Uterus (tissue), 4 donors: ENCODE results near the gene PROS1. TPM values are rescaled to one million over a fixed set of nuclear protein-coding genes. Genes with fewer than 3 reads are reported as not detected.

Experiments
- DNase-seq, 2 donors: peaks; one replicate each; pipeline ENCODE4 v3.0.0-alpha.2; 2019 to 2020
- H3K27ac ChIP-seq, 2 donors: fragments of 200-600 bp; sonication (generic); 1 replicate in 1 of 2; 2 replicates in 1 of 2; pipeline ENCODE4 v1.5.1; 2016 to 2018
- H3K27me3 ChIP-seq, 2 donors: fragments of 200-600 bp; sonication (generic); one replicate each; pipeline ENCODE4 v1.5.1; 2018 to 2019; ENCODE audit warnings: control low read depth in 1 of 2
- H3K36me3 ChIP-seq, 2 donors: fragments of 200-600 bp; sonication (generic); one replicate each; pipeline ENCODE4 v1.5.1; 2019; ENCODE audit warnings: control low read depth in 1 of 2
- H3K4me1 ChIP-seq, 2 donors: fragments of 200-600 bp; sonication (generic); one replicate each; pipeline ENCODE4 v1.5.1; 2018 to 2019; ENCODE audit warnings: control low read depth in 1 of 2
- H3K4me3 ChIP-seq, 2 donors: fragments of 200-600 bp; sonication (generic); 1 replicate in 1 of 2; 2 replicates in 1 of 2; pipeline ENCODE4 v1.5.1; 2018 to 2019; ENCODE audit warnings: mild to moderate bottlenecking in 1 of 2
- H3K9me3 ChIP-seq, 2 donors: fragments of 200-600 bp; sonication (generic); one replicate each; pipeline ENCODE4 v1.5.1; 2019; ENCODE audit warnings: control low read depth in 1 of 2
- CTCF ChIP-seq, 4 experiments: fragments of 200-600 bp in 2 of 4; fragments of 450-650 bp in 2 of 4; sonication (generic) in 2 of 4; IDR thresholded peaks; one replicate each; pipeline ENCODE4 v1.5.1; 2016 to 2019; ENCODE audit warnings: antibody characterized with exemption in 4 of 4, mild to moderate bottlenecking in 2 of 4, moderate library complexity in 1 of 4
- POLR2A ChIP-seq, 2 donors: fragments of 450-650 bp; IDR thresholded peaks; one replicate each; pipeline ENCODE4 v1.6.1; 2016; ENCODE audit warnings: antibody characterized with exemption in 2 of 2, mild to moderate bottlenecking in 1 of 2, moderate library complexity in 1 of 2
- intact Hi-C: fragments of 100-400 bp; cut with DNase I; formaldehyde crosslinking; loops from one replicate; pipeline ENCODE4 v1.15.1; 2023; ENCODE audit warnings: low total_unique reads
- total RNA-seq, 4 donors: library from RNA; depleted of rRNA in 3 of 4; stranded (reverse); fragments of >200 nt in 3 of 4; gene quantifications; one replicate each; pipeline versions ENCODE4 v1.1.0 to v1.2.4, GENCODE V29; 2014 to 2023
- donor health status: DM: yes; HTN: yes; CAD: no.

PROS1 gene
- total RNA-seq, 4 donors from 2014 or later: 14.6 to 60.3 (median 36.8) TPM

- Histone ChIP-seq H3K9me3 (no peaks in the 10 kb centered on the region), H3K27me3 (no peaks in the 10 kb centered on the region), H3K36me3 (no peaks in the 10 kb centered on the region), H3K27ac (no peak overlapping the region), H3K4me1 (no peaks in the 10 kb centered on the region), H3K4me3 (no peak overlapping the region)
- TF ChIP-seq POLR2A (IDR thresholded peaks at IDR 0.05): no peak
- TF ChIP-seq CTCF (IDR thresholded peaks at IDR 0.05): no peak
- intact Hi-C loops: no loop called here
- no peak for DNase-seq
These were observed 37.6 kb upstream of the PROS1 start for GRCh38 chr3:94011233-94011711.

- Histone ChIP-seq H3K9me3 (no peaks in the 10 kb centered on the region), H3K36me3 (no peaks in the 10 kb centered on the region)
These were observed 35.9 kb upstream of the PROS1 start for GRCh38 chr3:94009608-94010007.

GRCh38 chr3:94008253-94008652 lies 34.6 kb upstream of the PROS1 start:
- H3K4me1 ChIP-seq: no peaks in the 10 kb centered on the region
- DNase-seq: no peak
- H3K27ac ChIP-seq: peak overlapping the region in 1 of 2 donors; percentile 25
- TF ChIP-seq CTCF (IDR thresholded peaks at IDR 0.05) (no peak), POLR2A (IDR thresholded peaks at IDR 0.05) (no peak)
- no peak overlapping the region for H3K4me3 ChIP-seq
- intact Hi-C loops: no loop called here
- no peaks in the 10 kb centered on the region for H3K9me3 ChIP-seq
- no peaks in the 10 kb centered on the region for H3K36me3 ChIP-seq
- no peaks in the 10 kb centered on the region for H3K27me3 ChIP-seq

More at GRCh38 chr3:94009608-94010007, 35.9 kb upstream of the PROS1 start:
- no peaks in the 10 kb centered on the region for H3K27me3 ChIP-seq
- intact Hi-C loops: no loop called here
- H3K27ac ChIP-seq: no peak overlapping the region
- H3K4me1 ChIP-seq: no peaks in the 10 kb centered on the region
- DNase-seq: no peak
- H3K4me3 ChIP-seq: no peak overlapping the region
- TF ChIP-seq CTCF (IDR thresholded peaks at IDR 0.05) (no peak), POLR2A (IDR thresholded peaks at IDR 0.05) (no peak)

- DNase-seq: no peak
- intact Hi-C loops: no loop called here
- Histone ChIP-seq H3K4me3 (peak overlapping the region; percentile 3 to 26), H3K27ac (peak overlapping the region in 1 of 2 donors; percentile 4), H3K4me1 (no peaks in the 10 kb centered on the region), H3K36me3 (no peaks in the 10 kb centered on the region), H3K9me3 (no peaks in the 10 kb centered on the region), H3K27me3 (no peaks in the 10 kb centered on the region)
- TF ChIP-seq POLR2A (IDR thresholded peaks at IDR 0.05) (no peak), CTCF (IDR thresholded peaks at IDR 0.05) (peak; percentile 69 to 78 (median 76))
These were observed 30.7 kb upstream of the PROS1 start for GRCh38 chr3:94004301-94004910.

GRCh38 chr3:94001827-94002495 lies 28.3 kb upstream of the PROS1 start:
- no peak for DNase-seq
- Histone ChIP-seq H3K9me3 (no peaks in the 10 kb centered on the region), H3K36me3 (no peaks in the 10 kb centered on the region), H3K27me3 (no peaks in the 10 kb centered on the region), H3K4me3 (no peak overlapping the region), H3K27ac (peak overlapping the region in 1 of 2 donors; percentile 34), H3K4me1 (no peaks in the 10 kb centered on the region)
- TF ChIP-seq CTCF (IDR thresholded peaks at IDR 0.05) (no peak), POLR2A (IDR thresholded peaks at IDR 0.05) (no peak)
- intact Hi-C loops: no loop called here
